Cardiac muscle cell (in vitro differentiated cells and primary cell): ENCODE results near the gene NAA40. TPM values are rescaled to one million over a fixed set of nuclear protein-coding genes. Genes with fewer than 3 reads are reported as not detected.

Experiments
- DNase-seq, 2 donors: peaks; one replicate each; pipeline versions ENCODE4 v3.0.0 to v3.0.0-alpha.2; 2010 to 2017; ENCODE audit warnings: low read depth in 1 of 2, low spot score in 1 of 2
- H3K27ac ChIP-seq: fragments of 200-600 bp; sonication (generic); 2 replicates; pipeline ENCODE4 v1.5.1; 2016
- H3K27me3 ChIP-seq: fragments of 200-600 bp; sonication (generic); 2 replicates; pipeline ENCODE4 v1.6.0; 2016; ENCODE audit warnings: control low read depth
- H3K36me3 ChIP-seq: fragments of 200-600 bp; sonication (generic); 2 replicates; pipeline ENCODE4 v1.5.1; 2016; ENCODE audit warnings: control low read depth
- H3K4me1 ChIP-seq: fragments of 200-600 bp; sonication (generic); 2 replicates; pipeline ENCODE4 v1.8.1; 2017; ENCODE audit warnings: low read depth, mild to moderate bottlenecking, mixed run types
- H3K4me3 ChIP-seq: fragments of 200-600 bp; sonication (generic); 2 replicates; pipeline ENCODE4 v1.5.1; 2016; ENCODE audit warnings: mild to moderate bottlenecking
- H3K9me3 ChIP-seq: fragments of 200-600 bp; sonication (generic); 2 replicates; pipeline ENCODE4 v1.5.1; 2017; ENCODE audit warnings: low read depth, mild to moderate bottlenecking, control low read depth
- polyA plus RNA-seq: library from polyadenylated mRNA; unstranded; fragments of >200 nt; fragmentation: Nextera tagmentation; extraction: Ambion mirVana; gene quantifications from 2 replicates; pipeline ENCODE4 v1.2.1, GENCODE V29; 2016
- total RNA-seq: library from RNA; depleted of rRNA; stranded (reverse); fragments of >200 nt; gene quantifications from 2 replicates; pipeline ENCODE4 v1.2.3, GENCODE V29; 2016
- TF ChIP-seq, protein P1 (sequence below): IDR thresholded peaks from 2 replicates; pipeline ENCODE4 v1.5.1; 2012; ENCODE audit warnings: low read depth, mild to moderate bottlenecking, low read length

The NAA40 gene
- total and polyA plus RNA-seq, 2 experiments from 2014 or later, result 59.1 to 82.7 TPM

- Histone ChIP-seq H3K9me3 (no peaks in the 10 kb centered on the region), H3K27ac (peak overlapping the region; percentile 95), H3K4me3 (peak overlapping the region; percentile 78), H3K4me1 (peaks cover 13% of the 10 kb centered on the region), H3K27me3 (no peaks in the 10 kb centered on the region), H3K36me3 (peaks cover 11% of the 10 kb centered on the region)
- no peak for DNase-seq
- TF ChIP-seq, protein P1, sequence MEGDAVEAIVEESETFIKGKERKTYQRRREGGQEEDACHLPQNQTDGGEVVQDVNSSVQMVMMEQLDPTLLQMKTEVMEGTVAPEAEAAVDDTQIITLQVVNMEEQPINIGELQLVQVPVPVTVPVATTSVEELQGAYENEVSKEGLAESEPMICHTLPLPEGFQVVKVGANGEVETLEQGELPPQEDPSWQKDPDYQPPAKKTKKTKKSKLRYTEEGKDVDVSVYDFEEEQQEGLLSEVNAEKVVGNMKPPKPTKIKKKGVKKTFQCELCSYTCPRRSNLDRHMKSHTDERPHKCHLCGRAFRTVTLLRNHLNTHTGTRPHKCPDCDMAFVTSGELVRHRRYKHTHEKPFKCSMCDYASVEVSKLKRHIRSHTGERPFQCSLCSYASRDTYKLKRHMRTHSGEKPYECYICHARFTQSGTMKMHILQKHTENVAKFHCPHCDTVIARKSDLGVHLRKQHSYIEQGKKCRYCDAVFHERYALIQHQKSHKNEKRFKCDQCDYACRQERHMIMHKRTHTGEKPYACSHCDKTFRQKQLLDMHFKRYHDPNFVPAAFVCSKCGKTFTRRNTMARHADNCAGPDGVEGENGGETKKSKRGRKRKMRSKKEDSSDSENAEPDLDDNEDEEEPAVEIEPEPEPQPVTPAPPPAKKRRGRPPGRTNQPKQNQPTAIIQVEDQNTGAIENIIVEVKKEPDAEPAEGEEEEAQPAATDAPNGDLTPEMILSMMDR, result no peak
These were observed 47.0 kb downstream of the NAA40 start for GRCh38 chr11:63985812-63986155.

- H3K4me1 ChIP-seq, result peaks cover 13% of the 10 kb centered on the region
- H3K9me3 ChIP-seq, result no peaks in the 10 kb centered on the region
- DNase-seq, result peak; percentile 91 to 96
- H3K36me3 ChIP-seq, result peaks cover 15% of the 10 kb centered on the region
- TF ChIP-seq, protein P1, result no peak
- H3K27ac ChIP-seq, result peak within 1 kb of the TSS; percentile 95
- H3K27me3 ChIP-seq, result no peaks in the 10 kb centered on the region
- H3K4me3 ChIP-seq, result peak within 1 kb of the TSS; percentile 78
These were observed 47.5 kb downstream of the NAA40 start, which contains the start of gene OTUB1 for GRCh38 chr11:63986156-63986931. Gene OTUB1 (plus strand): TSS chr11:63986438. CDS start chr11:63986457, 19 bp downstream.

DNA sequence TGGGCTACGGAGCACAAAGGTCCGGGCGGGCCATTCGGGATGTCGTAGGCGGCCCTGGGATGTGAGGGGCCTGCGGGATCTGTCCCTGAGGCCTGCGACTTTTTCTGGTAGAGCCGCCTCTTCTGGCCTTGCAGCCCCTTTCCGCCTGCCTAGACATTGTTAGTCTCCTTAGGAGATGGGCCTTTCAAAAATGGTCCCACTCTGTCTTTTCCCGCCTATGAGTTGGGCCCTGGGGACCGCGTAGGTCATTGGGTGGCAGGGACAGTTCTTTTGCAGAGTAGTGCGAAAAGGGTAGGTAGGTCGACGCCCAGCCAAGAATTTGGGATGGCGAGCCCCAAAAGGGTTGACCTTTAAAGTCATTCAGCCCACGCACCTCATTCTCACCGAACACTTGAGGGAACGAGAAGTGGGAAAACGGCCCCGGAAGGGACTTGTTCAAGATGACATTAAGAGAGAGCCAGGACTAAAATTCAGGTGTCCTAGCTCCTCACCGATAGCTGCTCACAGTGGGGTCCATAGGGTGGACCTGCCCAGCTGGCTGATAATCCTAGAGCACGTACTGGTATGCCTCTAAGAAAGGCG lies 48.2 kb downstream of the NAA40 start:
- no peak for DNase-seq
- Histone ChIP-seq H3K9me3 (no peaks in the 10 kb centered on the region), H3K36me3 (peaks cover 18% of the 10 kb centered on the region), H3K27ac (peak overlapping the region; percentile 95), H3K4me1 (peaks cover 13% of the 10 kb centered on the region), H3K4me3 (peak overlapping the region; percentile 78), H3K27me3 (no peaks in the 10 kb centered on the region)
- TF ChIP-seq, protein P1, result no peak

DNA sequence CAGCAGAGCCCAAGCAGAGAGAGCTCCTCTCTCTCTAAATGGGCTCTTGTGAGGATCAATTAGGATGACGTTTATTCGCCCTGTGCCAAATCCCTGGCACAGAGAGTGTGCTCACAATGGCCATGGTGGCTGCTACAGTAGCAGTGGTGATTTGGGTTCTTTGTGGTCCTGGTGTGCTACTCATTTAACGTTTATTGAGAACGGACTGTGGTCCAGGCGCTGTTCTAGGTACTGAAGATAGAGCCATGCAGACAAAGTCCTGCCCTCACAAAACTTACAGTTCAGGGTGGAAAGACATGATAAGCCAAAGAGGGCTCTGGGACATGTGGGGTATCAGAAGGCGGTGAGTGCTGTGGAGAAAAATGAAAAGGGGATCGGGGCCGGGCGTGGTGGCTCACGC lies 52.8 kb downstream of the NAA40 start:
- TF ChIP-seq, protein P1, result no peak
- H3K27me3 ChIP-seq, result no peaks in the 10 kb centered on the region

DNA sequence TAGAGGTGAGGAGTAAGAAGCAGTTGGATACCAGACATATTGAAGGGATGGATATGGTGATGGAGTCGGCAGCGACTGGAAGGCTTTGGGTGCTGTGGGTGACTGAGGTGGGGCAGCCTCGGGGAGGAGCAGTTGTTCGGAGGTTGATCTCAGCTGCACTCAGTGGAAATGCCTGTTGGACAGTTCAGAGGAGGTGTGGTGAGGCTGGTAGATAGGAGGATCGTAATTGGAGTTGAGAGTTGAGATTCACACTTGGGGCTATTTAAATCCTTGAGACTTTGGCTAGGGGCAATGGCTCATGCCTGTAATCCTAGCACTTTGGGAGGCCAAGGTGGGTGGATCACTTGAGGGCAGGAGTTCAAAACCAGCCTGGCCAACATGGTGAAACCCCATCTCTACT lies 54.3 kb downstream of the NAA40 start:
- Histone ChIP-seq H3K9me3 (no peaks in the 10 kb centered on the region), H3K4me1 (no peaks in the 10 kb centered on the region), H3K4me3 (no peak overlapping the region), H3K27ac (no peak overlapping the region), H3K36me3 (peaks cover 39% of the 10 kb centered on the region), H3K27me3 (no peaks in the 10 kb centered on the region)
- TF ChIP-seq, protein P1, result no peak
- no peak for DNase-seq

More for the DNA sequence above, 52.8 kb downstream of the NAA40 start:
- H3K27ac ChIP-seq, result no peak overlapping the region
- peaks cover 31% of the 10 kb centered on the region for H3K36me3 ChIP-seq
- no peaks in the 10 kb centered on the region for H3K9me3 ChIP-seq
- peaks cover 7% of the 10 kb centered on the region for H3K4me1 ChIP-seq
- H3K4me3 ChIP-seq, result no peak overlapping the region
- no peak for DNase-seq
